Measurements from ENCODE around the gene XRCC6.

GRCh38 chr22:41709341-41709740, 88.2 kb downstream of the XRCC6 start:
- no peak for TF ChIP-seq ZNF668 (CRISPR knock-in tag; IDR thresholded peaks at IDR 0.05)
- TF ChIP-seq MEF2A (IDR thresholded peaks at IDR 0.05; ENCODE audit: control insufficient read depth, low read depth, low read length) = no peak

All from K562 (cell line).